ENCODE results near the gene FBN1. TPM values are rescaled to one million over a fixed set of nuclear protein-coding genes. Genes with fewer than 3 reads are reported as not detected.

FBN1 gene
- total RNA-seq, 1 donor = 1,556 TPM

GRCh38 chr15:48644827-48645557, 517 bp downstream of the FBN1 start:
- no peak overlapping the region for H2AFZ ChIP-seq (ENCODE audit: low read length)
- TF ChIP-seq CTCF (IDR thresholded peaks at IDR 0.05; ENCODE audit: extremely low read depth, low read depth, low read length) = no peak
- peak; percentile 75 for DNase-seq (ENCODE audit: insufficient read length, low spot score, missing footprints)
- H4K20me1 ChIP-seq (ENCODE audit: insufficient read depth, low read length) = peaks cover 36% of the 10 kb centered on the region
- no peaks in the 10 kb centered on the region for H3K9me3 ChIP-seq (ENCODE audit: low read depth, low read length)
- H3K4me3 ChIP-seq (ENCODE audit: insufficient read depth, low read length) = peak overlapping the region; percentile 93
- no peaks in the 10 kb centered on the region for H3K27me3 ChIP-seq (ENCODE audit: insufficient read depth, low read length)
- peaks cover 37% of the 10 kb centered on the region for H3K36me3 ChIP-seq (ENCODE audit: insufficient read depth, low read length)
- peaks cover 66% of the 10 kb centered on the region for H3K79me2 ChIP-seq (ENCODE audit: insufficient read depth, low read length)
- H3K4me1 ChIP-seq (ENCODE audit: insufficient read depth, low read length) = peaks cover 42% of the 10 kb centered on the region
- H3K27ac ChIP-seq (ENCODE audit: low read depth, low read length) = peak overlapping the region; percentile 94
- peak overlapping the region; percentile 91 for H3K4me2 ChIP-seq (ENCODE audit: insufficient read depth, low read length)

GRCh38 chr15:48644467-48644826, 1.1 kb downstream of the FBN1 start:
- Histone ChIP-seq H3K9me3 (ENCODE audit: low read depth, low read length) (no peaks in the 10 kb centered on the region), H3K27ac (ENCODE audit: low read depth, low read length) (peak overlapping the region; percentile 94), H3K4me3 (ENCODE audit: insufficient read depth, low read length) (peak overlapping the region; percentile 93), H3K27me3 (ENCODE audit: insufficient read depth, low read length) (no peaks in the 10 kb centered on the region), H3K4me1 (ENCODE audit: insufficient read depth, low read length) (peaks cover 48% of the 10 kb centered on the region), H4K20me1 (ENCODE audit: insufficient read depth, low read length) (peaks cover 36% of the 10 kb centered on the region), H3K79me2 (ENCODE audit: insufficient read depth, low read length) (peaks cover 71% of the 10 kb centered on the region), H2AFZ (ENCODE audit: low read length) (no peak overlapping the region), H3K4me2 (ENCODE audit: insufficient read depth, low read length) (peak overlapping the region; percentile 91), H3K36me3 (ENCODE audit: insufficient read depth, low read length) (peaks cover 43% of the 10 kb centered on the region)
- DNase-seq (ENCODE audit: insufficient read length, low spot score, missing footprints) = no peak
- no peak for TF ChIP-seq CTCF (IDR thresholded peaks at IDR 0.05; ENCODE audit: extremely low read depth, low read depth, low read length)

GRCh38 chr15:48643776-48644466, 1.6 kb downstream of the FBN1 start:
- Histone ChIP-seq H3K9me3 (ENCODE audit: low read depth, low read length) (no peaks in the 10 kb centered on the region), H3K27me3 (ENCODE audit: insufficient read depth, low read length) (no peaks in the 10 kb centered on the region), H2AFZ (ENCODE audit: low read length) (no peak overlapping the region), H3K27ac (ENCODE audit: low read depth, low read length) (peak overlapping the region; percentile 94), H3K79me2 (ENCODE audit: insufficient read depth, low read length) (peaks cover 76% of the 10 kb centered on the region), H3K4me2 (ENCODE audit: insufficient read depth, low read length) (peak overlapping the region; percentile 91), H4K20me1 (ENCODE audit: insufficient read depth, low read length) (peaks cover 39% of the 10 kb centered on the region), H3K36me3 (ENCODE audit: insufficient read depth, low read length) (peaks cover 48% of the 10 kb centered on the region), H3K4me3 (ENCODE audit: insufficient read depth, low read length) (peak overlapping the region; percentile 93), H3K4me1 (ENCODE audit: insufficient read depth, low read length) (peaks cover 53% of the 10 kb centered on the region)
- peak; percentile 71 for DNase-seq (ENCODE audit: insufficient read length, low spot score, missing footprints)
- no peak for TF ChIP-seq CTCF (IDR thresholded peaks at IDR 0.05; ENCODE audit: extremely low read depth, low read depth, low read length)

- Histone ChIP-seq H2AFZ (ENCODE audit: low read length) (no peak overlapping the region), H3K27me3 (ENCODE audit: insufficient read depth, low read length) (no peaks in the 10 kb centered on the region), H3K4me1 (ENCODE audit: insufficient read depth, low read length) (peaks cover 55% of the 10 kb centered on the region), H3K9me3 (ENCODE audit: low read depth, low read length) (no peaks in the 10 kb centered on the region), H3K4me3 (ENCODE audit: insufficient read depth, low read length) (peak overlapping the region; percentile 93), H3K79me2 (ENCODE audit: insufficient read depth, low read length) (peaks cover 84% of the 10 kb centered on the region), H3K4me2 (ENCODE audit: insufficient read depth, low read length) (peak overlapping the region; percentile 91), H3K27ac (ENCODE audit: low read depth, low read length) (peak overlapping the region; percentile 94), H4K20me1 (ENCODE audit: insufficient read depth, low read length) (peaks cover 39% of the 10 kb centered on the region), H3K36me3 (ENCODE audit: insufficient read depth, low read length) (peaks cover 51% of the 10 kb centered on the region)
- no peak for TF ChIP-seq CTCF (IDR thresholded peaks at IDR 0.05; ENCODE audit: extremely low read depth, low read depth, low read length)
- DNase-seq (ENCODE audit: insufficient read length, low spot score, missing footprints) = peak; percentile 29
These were observed 2.3 kb downstream of the FBN1 start for GRCh38 chr15:48643206-48643605.
